ENCODE data around the gene FAM229A.
"Not testable (repeated sequence)": the region's sequence is repeated elsewhere in the genome, so short reads cannot be mapped to it uniquely, and the experiment has no call there.

The FAM229A gene

DNA sequence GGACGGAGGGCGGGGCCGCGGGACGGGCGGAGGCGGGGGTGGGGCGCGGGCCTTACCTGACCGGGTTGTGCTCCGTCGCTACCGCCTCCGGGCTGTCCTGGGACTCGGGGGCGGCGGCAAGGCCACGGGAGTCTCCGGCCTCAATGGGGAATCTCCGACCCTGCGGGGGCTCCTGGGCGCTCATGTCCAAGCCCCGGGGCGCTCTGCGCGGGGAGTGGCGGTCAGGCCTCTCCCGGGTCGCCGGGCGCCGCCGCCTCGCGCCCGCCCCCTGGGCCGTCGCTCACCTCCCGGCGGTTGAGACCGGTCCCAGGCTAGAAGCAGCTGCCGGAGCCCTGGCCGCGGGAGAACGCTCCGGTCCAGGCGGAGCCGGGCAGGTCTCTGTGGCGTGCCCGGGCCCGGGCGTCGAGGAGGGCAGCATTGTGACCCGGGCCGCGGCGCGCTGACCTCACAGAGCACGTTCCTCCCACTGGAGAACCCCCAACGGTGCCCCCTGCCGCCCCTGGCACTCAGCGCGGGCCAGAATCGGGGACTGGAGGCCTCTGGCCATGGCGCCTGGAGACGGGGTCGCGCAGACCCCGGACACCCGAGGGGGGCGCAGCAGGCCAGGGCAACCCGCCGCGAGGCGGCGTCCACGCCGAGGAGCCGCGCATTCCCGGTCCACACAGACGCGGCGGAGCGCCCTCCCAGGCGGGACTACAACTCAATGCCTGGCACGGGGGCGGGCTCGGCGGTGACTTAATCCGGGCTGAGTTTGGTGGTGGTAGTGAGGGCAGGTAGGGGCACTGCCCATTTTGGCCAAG is 411 bp downstream of the FAM229A start:
- H3K4me3 ChIP-seq (ENCODE audit: insufficient read length, low read depth), result peak overlapping the region; percentile 51
- H3K9ac ChIP-seq (ENCODE audit: insufficient read length, low read depth), result peak overlapping the region; percentile 91
- peaks cover 16% of the 10 kb centered on the region for H3K4me1 ChIP-seq (ENCODE audit: insufficient read depth, insufficient read length)
- H3K36me3 ChIP-seq (ENCODE audit: insufficient read depth, insufficient read length, low read length), result peaks cover 59% of the 10 kb centered on the region
- H3K9me3 ChIP-seq (ENCODE audit: insufficient read depth, low read length), result no peaks in the 10 kb centered on the region
- H3K27me3 ChIP-seq (ENCODE audit: insufficient read depth, insufficient read length), result peaks cover 5% of the 10 kb centered on the region
- peak; percentile 30 for DNase-seq (ENCODE audit: low read depth, low spot score)
- no peak for TF ChIP-seq YY1 (IDR thresholded peaks at IDR 0.05; ENCODE audit: insufficient read depth, insufficient read length)
- no peak for TF ChIP-seq SUZ12 (IDR thresholded peaks at IDR 0.05; ENCODE audit: extremely low read depth, insufficient read depth, insufficient read length)
- no peak for TF ChIP-seq ZNF274 (IDR thresholded peaks at IDR 0.05; ENCODE audit: low read depth, low read length)

DNA sequence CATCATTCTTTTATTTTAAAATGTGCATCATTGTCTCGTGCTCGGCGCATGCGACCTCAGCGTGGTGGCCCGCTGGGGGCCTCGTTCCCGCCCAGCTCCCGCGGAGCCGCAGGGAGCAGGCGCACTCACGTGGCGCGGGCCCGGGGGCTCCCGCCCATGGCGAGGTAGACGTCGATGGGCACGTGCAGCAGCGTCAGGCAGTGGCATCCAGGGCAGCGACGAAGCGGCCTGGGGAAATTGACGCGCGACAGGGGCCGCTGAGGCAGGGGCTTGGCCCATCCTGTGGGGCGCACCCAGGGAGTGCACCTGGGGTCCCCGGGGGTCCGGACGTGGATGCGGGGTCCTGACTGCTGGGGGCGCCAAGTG is 994 bp downstream of the FAM229A start:
- Histone ChIP-seq H3K4me3 (ENCODE audit: insufficient read length, low read depth) (peak overlapping the region; percentile 6), H3K9me3 (ENCODE audit: insufficient read depth, low read length) (no peaks in the 10 kb centered on the region)
- TF ChIP-seq YY1 (IDR thresholded peaks at IDR 0.05; ENCODE audit: insufficient read depth, insufficient read length) (no peak), ZNF274 (IDR thresholded peaks at IDR 0.05; ENCODE audit: low read depth, low read length) (no peak), SUZ12 (IDR thresholded peaks at IDR 0.05; ENCODE audit: extremely low read depth, insufficient read depth, insufficient read length) (no peak)

DNA sequence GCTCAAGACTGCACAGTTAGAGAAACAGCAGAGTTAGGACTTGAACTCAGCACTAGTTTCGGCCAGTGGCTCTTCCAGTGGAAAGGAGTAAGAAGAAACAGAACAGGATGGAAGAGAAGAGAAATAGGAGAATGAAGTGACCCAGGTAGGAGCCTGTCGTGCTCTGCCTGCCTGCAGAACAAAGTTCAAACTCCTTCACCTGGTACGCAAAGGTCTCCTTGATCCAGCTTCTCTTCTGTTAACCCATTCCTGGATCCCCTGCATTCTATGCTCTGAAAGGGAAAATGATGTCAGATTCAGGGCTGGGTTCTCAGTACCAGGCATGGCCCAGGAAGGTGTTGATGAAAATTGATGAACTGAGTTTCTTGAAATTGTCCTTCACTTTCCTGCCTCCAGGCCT is 3.9 kb downstream of the FAM229A start:
- peaks cover 5% of the 10 kb centered on the region for H3K27me3 ChIP-seq (ENCODE audit: insufficient read depth, insufficient read length)
- H3K4me3 ChIP-seq (ENCODE audit: insufficient read length, low read depth), result no peak overlapping the region
- peaks cover 20% of the 10 kb centered on the region for H3K4me1 ChIP-seq (ENCODE audit: insufficient read depth, insufficient read length)
- DNase-seq (ENCODE audit: low read depth, low spot score), result no peak
- no peak for TF ChIP-seq ZNF274 (IDR thresholded peaks at IDR 0.05; ENCODE audit: low read depth, low read length)
- TF ChIP-seq YY1 (IDR thresholded peaks at IDR 0.05; ENCODE audit: insufficient read depth, insufficient read length), result no peak
- TF ChIP-seq SUZ12 (IDR thresholded peaks at IDR 0.05; ENCODE audit: extremely low read depth, insufficient read depth, insufficient read length), result no peak
- H3K9me3 ChIP-seq (ENCODE audit: insufficient read depth, low read length), result no peaks in the 10 kb centered on the region
- peaks cover 46% of the 10 kb centered on the region for H3K36me3 ChIP-seq (ENCODE audit: insufficient read depth, insufficient read length, low read length)
- H3K9ac ChIP-seq (ENCODE audit: insufficient read length, low read depth), result no peak overlapping the region

More for the DNA sequence above, 994 bp downstream of the FAM229A start:
- no peak for DNase-seq (ENCODE audit: low read depth, low spot score)
- H3K27me3 ChIP-seq (ENCODE audit: insufficient read depth, insufficient read length), result peaks cover 5% of the 10 kb centered on the region
- peaks cover 13% of the 10 kb centered on the region for H3K4me1 ChIP-seq (ENCODE audit: insufficient read depth, insufficient read length)
- peak overlapping the region; percentile 46 for H3K9ac ChIP-seq (ENCODE audit: insufficient read length, low read depth)
- peaks cover 53% of the 10 kb centered on the region for H3K36me3 ChIP-seq (ENCODE audit: insufficient read depth, insufficient read length, low read length)

DNA sequence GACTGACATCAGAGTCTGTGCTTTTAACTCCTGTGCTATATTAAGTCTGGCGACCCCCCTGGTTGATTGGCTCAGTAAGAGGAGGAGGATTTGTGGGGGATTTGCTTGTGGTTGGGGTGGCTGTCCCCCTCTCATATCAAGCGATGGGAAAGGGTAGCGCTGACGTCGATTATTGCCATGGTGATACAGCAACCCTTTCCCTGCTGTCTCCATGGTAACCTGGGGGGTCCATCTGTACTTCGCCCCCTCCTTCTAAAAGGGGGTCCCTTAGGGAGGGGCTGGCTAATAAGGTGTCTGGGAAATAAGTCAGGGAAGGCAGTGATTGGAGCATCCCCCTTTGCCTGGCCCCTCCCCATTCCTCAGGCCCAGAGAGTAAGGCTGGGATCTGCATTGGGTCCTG is 4.7 kb downstream of the FAM229A start:
- no peak overlapping the region for H3K4me3 ChIP-seq (ENCODE audit: insufficient read length, low read depth)
- TF ChIP-seq SUZ12 (IDR thresholded peaks at IDR 0.05; ENCODE audit: extremely low read depth, insufficient read depth, insufficient read length) (no peak), ZNF274 (IDR thresholded peaks at IDR 0.05; ENCODE audit: low read depth, low read length) (no peak), YY1 (IDR thresholded peaks at IDR 0.05; ENCODE audit: insufficient read depth, insufficient read length) (no peak)
- H3K4me1 ChIP-seq (ENCODE audit: insufficient read depth, insufficient read length), result peaks cover 22% of the 10 kb centered on the region
- H3K9me3 ChIP-seq (ENCODE audit: insufficient read depth, low read length), result no peaks in the 10 kb centered on the region
- peaks cover 38% of the 10 kb centered on the region for H3K36me3 ChIP-seq (ENCODE audit: insufficient read depth, insufficient read length, low read length)
- DNase-seq (ENCODE audit: low read depth, low spot score), result no peak
- no peak overlapping the region for H3K9ac ChIP-seq (ENCODE audit: insufficient read length, low read depth)
- H3K27me3 ChIP-seq (ENCODE audit: insufficient read depth, insufficient read length), result peaks cover 5% of the 10 kb centered on the region

DNA sequence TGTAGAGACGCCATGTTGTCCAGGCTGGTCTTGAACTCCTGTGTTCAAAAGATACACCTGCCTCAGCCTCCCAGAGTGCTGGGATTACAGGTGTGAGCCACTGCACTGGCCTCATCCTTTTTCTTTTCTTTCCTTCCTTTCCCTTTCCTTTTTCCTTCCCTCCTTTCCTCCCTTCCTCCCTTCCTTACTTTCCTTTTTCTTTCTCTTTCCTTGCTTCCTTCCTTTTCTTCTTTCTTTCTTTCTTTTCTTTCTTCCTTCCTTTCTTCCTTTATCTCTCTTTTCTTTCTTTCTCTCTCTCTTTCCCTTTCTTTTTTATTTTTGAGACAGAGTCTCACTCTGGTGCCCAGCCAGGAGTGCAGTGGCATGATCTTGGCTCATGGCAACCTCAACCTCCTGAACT is 5.8 kb downstream of the FAM229A start:
- TF ChIP-seq YY1 (IDR thresholded peaks at IDR 0.05; ENCODE audit: insufficient read depth, insufficient read length), result no peak
- TF ChIP-seq SUZ12 (IDR thresholded peaks at IDR 0.05; ENCODE audit: extremely low read depth, insufficient read depth, insufficient read length), result no peak
- TF ChIP-seq ZNF274 (IDR thresholded peaks at IDR 0.05; ENCODE audit: low read depth, low read length), result no peak
- Histone ChIP-seq H3K9me3 (ENCODE audit: insufficient read depth, low read length) (no peaks in the 10 kb centered on the region), H3K4me1 (ENCODE audit: insufficient read depth, insufficient read length) (peaks cover 22% of the 10 kb centered on the region), H3K4me3 (ENCODE audit: insufficient read length, low read depth) (no peak overlapping the region), H3K36me3 (ENCODE audit: insufficient read depth, insufficient read length, low read length) (peaks cover 37% of the 10 kb centered on the region), H3K9ac (ENCODE audit: insufficient read length, low read depth) (no peak overlapping the region), H3K27me3 (ENCODE audit: insufficient read depth, insufficient read length) (peaks cover 5% of the 10 kb centered on the region)
- no peak for DNase-seq (ENCODE audit: low read depth, low spot score)

DNA sequence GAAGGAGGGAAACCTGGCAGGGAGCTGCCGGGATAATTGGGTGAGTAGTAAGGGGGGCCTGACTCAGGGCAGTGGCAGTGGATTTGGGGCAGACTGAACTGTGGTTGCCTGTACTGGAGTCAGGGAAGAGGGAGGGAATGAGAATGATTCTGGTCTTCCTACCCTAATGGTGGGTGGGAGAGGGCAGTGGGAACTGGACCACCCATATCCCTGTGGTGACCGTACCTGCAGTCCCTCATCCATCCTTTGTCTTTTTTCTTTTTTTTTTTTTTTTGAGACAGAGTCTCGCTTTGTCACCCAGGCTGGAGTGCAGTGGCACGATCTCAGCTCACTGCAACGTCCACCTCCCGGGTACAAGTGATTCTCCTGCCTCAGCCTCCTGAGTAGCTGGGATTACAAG is 6.5 kb downstream of the FAM229A start:
- H3K4me3 ChIP-seq (ENCODE audit: insufficient read length, low read depth); H3K9me3 ChIP-seq (ENCODE audit: insufficient read depth, low read length): not testable (repeated sequence)
- peaks cover 34% of the 10 kb centered on the region for H3K36me3 ChIP-seq (ENCODE audit: insufficient read depth, insufficient read length, low read length)

DNA sequence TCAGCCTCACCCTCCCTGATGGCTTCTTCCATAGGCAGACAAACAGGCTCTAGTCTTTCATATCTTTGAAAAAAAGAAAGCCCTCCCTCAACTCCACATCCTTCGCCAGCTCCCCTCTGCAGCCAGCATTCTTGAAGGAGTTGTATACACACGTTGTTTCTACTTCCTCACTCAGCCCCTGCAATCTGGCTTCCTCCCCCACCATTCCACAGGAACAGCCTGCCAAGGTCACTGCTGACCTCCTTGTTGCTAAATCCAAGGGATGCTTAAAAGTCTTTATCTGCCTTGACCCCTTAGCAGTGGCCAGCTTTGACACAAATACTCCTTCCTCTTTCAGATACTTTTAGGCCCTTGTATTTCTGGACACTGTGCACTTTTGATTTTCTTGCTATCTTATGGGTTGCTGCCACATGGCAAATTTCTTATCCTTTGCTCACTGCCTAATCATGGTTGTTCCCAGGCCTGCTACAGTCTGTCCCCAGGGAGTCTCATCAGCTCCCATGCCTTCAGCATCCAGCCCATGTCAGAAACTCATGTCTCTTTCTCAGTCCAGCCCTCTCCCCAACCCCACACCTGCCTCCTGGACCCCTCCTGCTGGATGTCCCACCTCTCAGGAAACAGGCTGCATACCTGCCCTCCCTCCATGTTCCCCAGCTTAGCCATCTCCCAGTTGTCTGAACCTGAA is 8.3 kb downstream of the FAM229A start:
- Histone ChIP-seq H3K36me3 (ENCODE audit: insufficient read depth, insufficient read length, low read length) (peaks cover 28% of the 10 kb centered on the region), H3K9ac (ENCODE audit: insufficient read length, low read depth) (no peak overlapping the region), H3K9me3 (ENCODE audit: insufficient read depth, low read length) (peaks cover 12% of the 10 kb centered on the region; the same call in 1 of the 2 replicates), H3K4me1 (ENCODE audit: insufficient read depth, insufficient read length) (peaks cover 21% of the 10 kb centered on the region), H3K4me3 (ENCODE audit: insufficient read length, low read depth) (no peak overlapping the region), H3K27me3 (ENCODE audit: insufficient read depth, insufficient read length) (peaks cover 4% of the 10 kb centered on the region)
- DNase-seq (ENCODE audit: low read depth, low spot score), result no peak
- TF ChIP-seq ZNF274 (IDR thresholded peaks at IDR 0.05; ENCODE audit: low read depth, low read length), result no peak
- TF ChIP-seq YY1 (IDR thresholded peaks at IDR 0.05; ENCODE audit: insufficient read depth, insufficient read length), result no peak
- no peak for TF ChIP-seq SUZ12 (IDR thresholded peaks at IDR 0.05; ENCODE audit: extremely low read depth, insufficient read depth, insufficient read length)

More for the DNA sequence above, 6.5 kb downstream of the FAM229A start:
- H3K4me1 ChIP-seq (ENCODE audit: insufficient read depth, insufficient read length), result peaks cover 18% of the 10 kb centered on the region
- not testable (repeated sequence) for H3K27me3 ChIP-seq (ENCODE audit: insufficient read depth, insufficient read length); H3K9ac ChIP-seq (ENCODE audit: insufficient read length, low read depth); DNase-seq (ENCODE audit: low read depth, low spot score)
